H1 (cell line): ENCODE measurements around the gene MLN.

ENCODE experiments used
- TF ChIP-seq, protein P1 (sequence below): fragments of 300-600 bp; sonication (generic); IDR thresholded peaks from 2 replicates; pipeline ENCODE4 v1.7.1; 2012; ENCODE audit warnings: low read length, moderate library complexity, mild to moderate bottlenecking, inconsistent platforms; ENCODE audit not compliant: insufficient replicate concordance
- TF ChIP-seq, protein P2 (sequence below): IDR thresholded peaks from 2 replicates; pipeline ENCODE4 v1.6.1; 2012; ENCODE audit warnings: low read length, inconsistent platforms

DNA sequence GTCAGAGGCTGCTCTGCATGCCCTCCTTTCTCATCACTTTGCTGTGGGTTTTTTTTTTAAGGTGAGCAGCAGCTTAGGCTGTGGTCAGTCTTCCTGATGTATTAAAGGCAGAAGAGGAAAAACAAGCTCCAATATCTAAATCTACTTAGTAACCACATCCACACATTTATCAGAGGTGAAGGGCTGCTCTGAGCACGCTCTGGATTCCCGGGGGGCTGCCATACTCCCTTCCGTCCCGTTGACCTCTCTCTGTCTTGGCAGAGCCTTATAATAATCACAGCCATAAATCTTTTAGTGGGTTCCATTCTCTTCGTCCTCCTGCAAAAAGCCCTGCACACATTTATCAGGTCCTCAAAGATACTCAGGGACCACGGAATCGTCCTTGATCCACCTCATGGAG is 12.2 kb downstream of the MLN start:
- TF ChIP-seq, protein P1, sequence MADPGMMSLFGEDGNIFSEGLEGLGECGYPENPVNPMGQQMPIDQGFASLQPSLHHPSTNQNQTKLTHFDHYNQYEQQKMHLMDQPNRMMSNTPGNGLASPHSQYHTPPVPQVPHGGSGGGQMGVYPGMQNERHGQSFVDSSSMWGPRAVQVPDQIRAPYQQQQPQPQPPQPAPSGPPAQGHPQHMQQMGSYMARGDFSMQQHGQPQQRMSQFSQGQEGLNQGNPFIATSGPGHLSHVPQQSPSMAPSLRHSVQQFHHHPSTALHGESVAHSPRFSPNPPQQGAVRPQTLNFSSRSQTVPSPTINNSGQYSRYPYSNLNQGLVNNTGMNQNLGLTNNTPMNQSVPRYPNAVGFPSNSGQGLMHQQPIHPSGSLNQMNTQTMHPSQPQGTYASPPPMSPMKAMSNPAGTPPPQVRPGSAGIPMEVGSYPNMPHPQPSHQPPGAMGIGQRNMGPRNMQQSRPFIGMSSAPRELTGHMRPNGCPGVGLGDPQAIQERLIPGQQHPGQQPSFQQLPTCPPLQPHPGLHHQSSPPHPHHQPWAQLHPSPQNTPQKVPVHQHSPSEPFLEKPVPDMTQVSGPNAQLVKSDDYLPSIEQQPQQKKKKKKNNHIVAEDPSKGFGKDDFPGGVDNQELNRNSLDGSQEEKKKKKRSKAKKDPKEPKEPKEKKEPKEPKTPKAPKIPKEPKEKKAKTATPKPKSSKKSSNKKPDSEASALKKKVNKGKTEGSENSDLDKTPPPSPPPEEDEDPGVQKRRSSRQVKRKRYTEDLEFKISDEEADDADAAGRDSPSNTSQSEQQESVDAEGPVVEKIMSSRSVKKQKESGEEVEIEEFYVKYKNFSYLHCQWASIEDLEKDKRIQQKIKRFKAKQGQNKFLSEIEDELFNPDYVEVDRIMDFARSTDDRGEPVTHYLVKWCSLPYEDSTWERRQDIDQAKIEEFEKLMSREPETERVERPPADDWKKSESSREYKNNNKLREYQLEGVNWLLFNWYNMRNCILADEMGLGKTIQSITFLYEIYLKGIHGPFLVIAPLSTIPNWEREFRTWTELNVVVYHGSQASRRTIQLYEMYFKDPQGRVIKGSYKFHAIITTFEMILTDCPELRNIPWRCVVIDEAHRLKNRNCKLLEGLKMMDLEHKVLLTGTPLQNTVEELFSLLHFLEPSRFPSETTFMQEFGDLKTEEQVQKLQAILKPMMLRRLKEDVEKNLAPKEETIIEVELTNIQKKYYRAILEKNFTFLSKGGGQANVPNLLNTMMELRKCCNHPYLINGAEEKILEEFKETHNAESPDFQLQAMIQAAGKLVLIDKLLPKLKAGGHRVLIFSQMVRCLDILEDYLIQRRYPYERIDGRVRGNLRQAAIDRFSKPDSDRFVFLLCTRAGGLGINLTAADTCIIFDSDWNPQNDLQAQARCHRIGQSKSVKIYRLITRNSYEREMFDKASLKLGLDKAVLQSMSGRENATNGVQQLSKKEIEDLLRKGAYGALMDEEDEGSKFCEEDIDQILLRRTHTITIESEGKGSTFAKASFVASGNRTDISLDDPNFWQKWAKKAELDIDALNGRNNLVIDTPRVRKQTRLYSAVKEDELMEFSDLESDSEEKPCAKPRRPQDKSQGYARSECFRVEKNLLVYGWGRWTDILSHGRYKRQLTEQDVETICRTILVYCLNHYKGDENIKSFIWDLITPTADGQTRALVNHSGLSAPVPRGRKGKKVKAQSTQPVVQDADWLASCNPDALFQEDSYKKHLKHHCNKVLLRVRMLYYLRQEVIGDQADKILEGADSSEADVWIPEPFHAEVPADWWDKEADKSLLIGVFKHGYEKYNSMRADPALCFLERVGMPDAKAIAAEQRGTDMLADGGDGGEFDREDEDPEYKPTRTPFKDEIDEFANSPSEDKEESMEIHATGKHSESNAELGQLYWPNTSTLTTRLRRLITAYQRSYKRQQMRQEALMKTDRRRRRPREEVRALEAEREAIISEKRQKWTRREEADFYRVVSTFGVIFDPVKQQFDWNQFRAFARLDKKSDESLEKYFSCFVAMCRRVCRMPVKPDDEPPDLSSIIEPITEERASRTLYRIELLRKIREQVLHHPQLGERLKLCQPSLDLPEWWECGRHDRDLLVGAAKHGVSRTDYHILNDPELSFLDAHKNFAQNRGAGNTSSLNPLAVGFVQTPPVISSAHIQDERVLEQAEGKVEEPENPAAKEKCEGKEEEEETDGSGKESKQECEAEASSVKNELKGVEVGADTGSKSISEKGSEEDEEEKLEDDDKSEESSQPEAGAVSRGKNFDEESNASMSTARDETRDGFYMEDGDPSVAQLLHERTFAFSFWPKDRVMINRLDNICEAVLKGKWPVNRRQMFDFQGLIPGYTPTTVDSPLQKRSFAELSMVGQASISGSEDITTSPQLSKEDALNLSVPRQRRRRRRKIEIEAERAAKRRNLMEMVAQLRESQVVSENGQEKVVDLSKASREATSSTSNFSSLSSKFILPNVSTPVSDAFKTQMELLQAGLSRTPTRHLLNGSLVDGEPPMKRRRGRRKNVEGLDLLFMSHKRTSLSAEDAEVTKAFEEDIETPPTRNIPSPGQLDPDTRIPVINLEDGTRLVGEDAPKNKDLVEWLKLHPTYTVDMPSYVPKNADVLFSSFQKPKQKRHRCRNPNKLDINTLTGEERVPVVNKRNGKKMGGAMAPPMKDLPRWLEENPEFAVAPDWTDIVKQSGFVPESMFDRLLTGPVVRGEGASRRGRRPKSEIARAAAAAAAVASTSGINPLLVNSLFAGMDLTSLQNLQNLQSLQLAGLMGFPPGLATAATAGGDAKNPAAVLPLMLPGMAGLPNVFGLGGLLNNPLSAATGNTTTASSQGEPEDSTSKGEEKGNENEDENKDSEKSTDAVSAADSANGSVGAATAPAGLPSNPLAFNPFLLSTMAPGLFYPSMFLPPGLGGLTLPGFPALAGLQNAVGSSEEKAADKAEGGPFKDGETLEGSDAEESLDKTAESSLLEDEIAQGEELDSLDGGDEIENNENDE, result no peak
- TF ChIP-seq, protein P2, sequence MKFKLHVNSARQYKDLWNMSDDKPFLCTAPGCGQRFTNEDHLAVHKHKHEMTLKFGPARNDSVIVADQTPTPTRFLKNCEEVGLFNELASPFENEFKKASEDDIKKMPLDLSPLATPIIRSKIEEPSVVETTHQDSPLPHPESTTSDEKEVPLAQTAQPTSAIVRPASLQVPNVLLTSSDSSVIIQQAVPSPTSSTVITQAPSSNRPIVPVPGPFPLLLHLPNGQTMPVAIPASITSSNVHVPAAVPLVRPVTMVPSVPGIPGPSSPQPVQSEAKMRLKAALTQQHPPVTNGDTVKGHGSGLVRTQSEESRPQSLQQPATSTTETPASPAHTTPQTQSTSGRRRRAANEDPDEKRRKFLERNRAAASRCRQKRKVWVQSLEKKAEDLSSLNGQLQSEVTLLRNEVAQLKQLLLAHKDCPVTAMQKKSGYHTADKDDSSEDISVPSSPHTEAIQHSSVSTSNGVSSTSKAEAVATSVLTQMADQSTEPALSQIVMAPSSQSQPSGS, result no peak
